Measurements from ENCODE around the gene THUMPD3. TPM values are rescaled to one million over a fixed set of nuclear protein-coding genes. Genes with fewer than 3 reads are reported as not detected.

The THUMPD3 gene
- total RNA-seq, 6 donors from 2014 or later, result 21.9 to 41.9 (median 31.0) TPM

DNA sequence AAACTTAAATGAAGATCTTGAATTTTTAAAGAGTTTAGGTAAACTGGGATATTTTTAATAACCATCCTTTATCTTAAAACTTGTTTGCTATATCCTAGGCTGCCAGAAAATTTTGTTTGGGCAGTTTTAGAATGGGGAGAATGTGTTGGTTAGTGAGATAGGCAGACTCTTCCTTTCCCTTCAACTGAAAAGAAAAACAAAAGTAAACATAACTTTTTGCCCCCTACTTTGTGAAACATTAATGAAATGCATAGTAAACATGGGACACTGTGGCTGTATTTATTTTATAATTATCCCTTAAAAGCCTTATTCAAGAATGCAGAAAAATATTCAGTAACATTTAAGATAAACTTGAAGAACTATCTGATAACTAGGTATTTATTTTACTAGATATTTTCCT, 65.6 kb downstream of the THUMPD3 start:
- H3K36me3 ChIP-seq, result peaks cover 39 to 81% (median 57%) of the 10 kb centered on the region in 4 donors
- H3K4me3 ChIP-seq, result no peak overlapping the region
- H3K4me1 ChIP-seq, result peaks cover 9 to 13% (median 9%) of the 10 kb centered on the region in 4 donors
- H3K9me3 ChIP-seq, result no peaks in the 10 kb centered on the region
- no peak for TF ChIP-seq POLR2AphosphoS5 (IDR thresholded peaks at IDR 0.05)
- TF ChIP-seq EP300 (IDR thresholded peaks at IDR 0.05), result no peak
- no peak for TF ChIP-seq POLR2A (IDR thresholded peaks at IDR 0.05)
- TF ChIP-seq, protein P1, sequence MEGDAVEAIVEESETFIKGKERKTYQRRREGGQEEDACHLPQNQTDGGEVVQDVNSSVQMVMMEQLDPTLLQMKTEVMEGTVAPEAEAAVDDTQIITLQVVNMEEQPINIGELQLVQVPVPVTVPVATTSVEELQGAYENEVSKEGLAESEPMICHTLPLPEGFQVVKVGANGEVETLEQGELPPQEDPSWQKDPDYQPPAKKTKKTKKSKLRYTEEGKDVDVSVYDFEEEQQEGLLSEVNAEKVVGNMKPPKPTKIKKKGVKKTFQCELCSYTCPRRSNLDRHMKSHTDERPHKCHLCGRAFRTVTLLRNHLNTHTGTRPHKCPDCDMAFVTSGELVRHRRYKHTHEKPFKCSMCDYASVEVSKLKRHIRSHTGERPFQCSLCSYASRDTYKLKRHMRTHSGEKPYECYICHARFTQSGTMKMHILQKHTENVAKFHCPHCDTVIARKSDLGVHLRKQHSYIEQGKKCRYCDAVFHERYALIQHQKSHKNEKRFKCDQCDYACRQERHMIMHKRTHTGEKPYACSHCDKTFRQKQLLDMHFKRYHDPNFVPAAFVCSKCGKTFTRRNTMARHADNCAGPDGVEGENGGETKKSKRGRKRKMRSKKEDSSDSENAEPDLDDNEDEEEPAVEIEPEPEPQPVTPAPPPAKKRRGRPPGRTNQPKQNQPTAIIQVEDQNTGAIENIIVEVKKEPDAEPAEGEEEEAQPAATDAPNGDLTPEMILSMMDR (IDR thresholded peaks at IDR 0.05), result no peak
- H3K27ac ChIP-seq, result peak overlapping the region in 1 of 4 donors; percentile 25
- DNase-seq (no peak), ATAC-seq (ENCODE audit: low FRiP score in 2 of 2) (no peak)
- no peaks in the 10 kb centered on the region for H3K27me3 ChIP-seq

DNA sequence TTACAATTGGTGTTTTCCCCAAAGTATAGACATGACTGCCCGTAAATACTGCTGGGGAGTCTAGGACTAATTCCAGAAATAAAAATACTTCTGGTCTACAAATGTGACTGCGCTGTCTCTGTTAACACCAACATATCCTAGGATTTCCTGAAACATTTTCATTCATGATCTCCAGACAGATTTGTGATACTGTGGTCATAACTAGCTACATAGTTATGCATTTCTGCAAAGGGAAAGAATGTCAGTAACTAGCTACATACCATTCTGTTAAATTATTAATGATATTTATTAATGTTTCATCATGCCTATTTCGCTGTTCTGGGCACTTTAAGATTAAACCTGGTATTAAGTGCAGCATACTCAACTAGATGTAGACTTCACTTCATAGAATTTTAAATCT, 67.9 kb downstream of the THUMPD3 start:
- H3K4me3 ChIP-seq, result no peak overlapping the region

DNA sequence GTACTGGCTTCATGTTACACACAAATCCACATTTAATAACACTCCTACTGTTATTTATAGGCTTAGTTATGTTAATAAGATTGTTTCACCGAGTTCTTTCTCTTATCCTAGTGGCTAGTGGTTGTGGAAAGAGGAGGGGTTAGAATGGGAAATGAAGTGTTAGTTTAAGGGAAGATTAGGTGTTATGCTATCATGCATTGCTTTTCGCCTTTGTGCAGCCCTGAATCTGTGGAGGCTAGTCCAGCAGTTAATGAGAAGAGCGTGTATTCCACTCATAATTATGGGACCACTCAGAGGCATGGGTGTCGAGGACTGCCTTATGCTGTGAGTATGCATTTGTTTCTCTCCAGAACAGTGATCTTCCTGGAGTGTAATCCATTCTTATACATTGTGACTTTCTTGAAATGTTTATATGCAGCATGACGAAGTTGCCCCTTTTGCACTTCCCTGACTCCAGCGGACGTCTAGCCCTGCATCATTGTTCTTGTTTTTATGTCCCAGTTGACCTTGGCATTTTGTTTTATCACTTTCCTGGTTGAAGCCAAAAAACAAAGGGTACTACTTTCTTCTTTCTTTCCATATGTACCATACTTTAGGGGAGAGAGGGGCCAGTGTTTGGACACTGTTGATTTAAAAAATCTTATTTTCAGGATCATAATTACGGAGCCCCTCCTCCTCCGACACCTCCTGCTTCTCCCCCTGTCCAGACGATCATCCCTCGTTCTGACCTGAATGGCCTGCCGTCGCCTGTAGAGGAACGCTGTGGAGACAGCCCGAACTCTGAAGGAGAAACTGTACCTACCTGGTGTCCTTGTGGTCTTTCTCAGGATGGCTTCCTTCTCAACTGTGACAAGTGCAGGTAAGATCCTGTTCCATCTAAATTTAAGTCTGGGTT, 71.0 kb downstream of the THUMPD3 start:
- Histone ChIP-seq H3K4me3 (no peak overlapping the region), H3K9me3 (no peaks in the 10 kb centered on the region), H3K27me3 (no peaks in the 10 kb centered on the region), H3K4me1 (no peaks in the 10 kb centered on the region), H3K36me3 (peaks cover 63 to 100% (median 92%) of the 10 kb centered on the region in 4 donors), H3K27ac (no peak overlapping the region)
- 86 to 89% methylated on average over 15 of the region's 15 CpGs for WGBS, 2 donors
- TF ChIP-seq EP300 (IDR thresholded peaks at IDR 0.05), result no peak
- DNase-seq (no peak), ATAC-seq (ENCODE audit: low FRiP score in 2 of 2) (no peak)

More for the DNA sequence above, 67.9 kb downstream of the THUMPD3 start:
- WGBS, 2 donors, result 90 to 93% methylated on average over 3 of the region's 3 CpGs
- Histone ChIP-seq H3K27me3 (no peaks in the 10 kb centered on the region), H3K36me3 (peaks cover 58 to 100% (median 80%) of the 10 kb centered on the region in 4 donors), H3K4me1 (no peaks in the 10 kb centered on the region), H3K9me3 (no peaks in the 10 kb centered on the region), H3K27ac (no peak overlapping the region)
- ATAC-seq (ENCODE audit: low FRiP score in 2 of 2) (no peak), DNase-seq (no peak)
- TF ChIP-seq POLR2A (IDR thresholded peaks at IDR 0.05) (no peak), POLR2AphosphoS5 (IDR thresholded peaks at IDR 0.05) (no peak), EP300 (IDR thresholded peaks at IDR 0.05) (no peak)
- TF ChIP-seq, protein P1 (IDR thresholded peaks at IDR 0.05), result no peak

DNA sequence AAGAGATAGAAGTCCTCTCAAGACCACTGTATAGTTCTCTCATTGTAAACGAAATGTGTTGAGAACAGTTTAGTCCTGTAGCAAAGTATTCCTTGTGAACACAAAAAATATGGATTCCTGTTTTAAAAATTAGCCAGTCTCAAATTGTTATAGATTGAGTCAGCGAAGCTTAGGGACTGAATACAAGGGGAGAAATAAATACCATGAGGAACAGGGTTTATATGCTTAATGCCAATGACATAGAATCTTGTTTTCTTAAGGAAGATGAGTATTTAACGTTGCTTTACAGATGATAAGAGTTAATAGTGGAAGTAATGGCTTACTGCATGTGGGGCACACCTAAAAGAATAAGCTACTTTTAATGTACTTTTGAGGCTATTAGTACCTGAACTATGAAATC, 72.5 kb downstream of the THUMPD3 start:
- Histone ChIP-seq H3K4me3 (no peak overlapping the region), H3K36me3 (peaks cover 52 to 100% (median 87%) of the 10 kb centered on the region in 4 donors), H3K27ac (no peak overlapping the region), H3K4me1 (no peaks in the 10 kb centered on the region), H3K27me3 (no peaks in the 10 kb centered on the region), H3K9me3 (no peaks in the 10 kb centered on the region)
- TF ChIP-seq, protein P1 (IDR thresholded peaks at IDR 0.05), result no peak
- TF ChIP-seq EP300 (IDR thresholded peaks at IDR 0.05), result no peak
- TF ChIP-seq POLR2AphosphoS5 (IDR thresholded peaks at IDR 0.05), result no peak
- no peak for TF ChIP-seq POLR2A (IDR thresholded peaks at IDR 0.05)
- DNase-seq (no peak), ATAC-seq (ENCODE audit: low FRiP score in 2 of 2) (no peak)
- WGBS, 2 donors, result 90 to 96% methylated on average over 3 of the region's 3 CpGs

Other genes with a start within 250 kb of the THUMPD3 start
- gene SRGAP3, start 113.4 kb upstream of the THUMPD3 start, total RNA-seq, result 10 to 100 TPM in 3 of 6 donors, 1 to 10 TPM in 3; 4.6 to 29.6 (median 11.4) TPM
- 100 to 1,000 TPM in 3 of 6 donors, 10 to 100 TPM in 3; 75.1 to 213 (median 113) TPM for gene SETD5, start 34.6 kb downstream of the THUMPD3 start, total RNA-seq
- gene LHFPL4, start 190.8 kb downstream of the THUMPD3 start, total RNA-seq, result under 1 TPM in 1 of 6 donors, not detected in 5; 0.52 TPM

Data from upper lobe of left lung (tissue), 6 donors.